Activated CD8-positive, alpha-beta memory T cell treated with anti-CD3 and anti-CD28 coated beads, Interleukin-2, amount 10 ng/mL, durations not matched to agents 7 days and 5 days (primary cell): ENCODE data around the gene AIF1. TPM values are rescaled to one million over a fixed set of nuclear protein-coding genes. Genes with fewer than 3 reads are reported as not detected.
A peak's percentile ranks its signal among the peaks of the same experiment; 100 is the strongest.

Experiments
- ATAC-seq: fragments of 150-1000 bp; cut with Tn5 transposase; one replicate; pipeline ENCODE4 v1.10.0; 2021; ENCODE audit warnings: moderate library complexity
- CTCF ChIA-PET: fragments of 350-600 bp; sonication (Branson Sonifier 250); formaldehyde crosslinking; loops from one replicate; lab custom pipeline; 2021; ENCODE audit warnings: antibody characterized with exemption; lab: Charles Lee
- DNase-seq: peaks from one replicate; pipeline ENCODE4 v3.0.0-alpha.2; 2020
- H3K27ac Mint-ChIP-seq: one replicate; pipeline ENCODE4 v1.8.0; 2021; ENCODE audit warnings: mild to moderate bottlenecking, mixed read lengths
- H3K27me3 Mint-ChIP-seq: one replicate; pipeline ENCODE4 v1.8.0; 2021; ENCODE audit warnings: mixed read lengths
- H3K36me3 Mint-ChIP-seq: one replicate; pipeline ENCODE4 v1.8.0; 2021; ENCODE audit warnings: mild to moderate bottlenecking, mixed read lengths
- H3K4me1 Mint-ChIP-seq: one replicate; pipeline ENCODE4 v1.8.0; 2021; ENCODE audit warnings: mixed read lengths
- H3K4me3 Mint-ChIP-seq: one replicate; pipeline ENCODE4 v1.8.0; 2021; ENCODE audit warnings: mild to moderate bottlenecking, moderate library complexity, mixed read lengths
- H3K9me3 Mint-ChIP-seq: one replicate; pipeline ENCODE4 v1.8.0; 2022; ENCODE audit warnings: low read depth, mixed read lengths
- total RNA-seq, 2 experiments: library from RNA; stranded (reverse); gene quantifications; one replicate each; pipeline ENCODE4 v1.2.3, GENCODE V29; 2021

Gene AIF1
- total RNA-seq, 2 experiments from 2014 or later = 47.4 to 63.4 TPM

DNA sequence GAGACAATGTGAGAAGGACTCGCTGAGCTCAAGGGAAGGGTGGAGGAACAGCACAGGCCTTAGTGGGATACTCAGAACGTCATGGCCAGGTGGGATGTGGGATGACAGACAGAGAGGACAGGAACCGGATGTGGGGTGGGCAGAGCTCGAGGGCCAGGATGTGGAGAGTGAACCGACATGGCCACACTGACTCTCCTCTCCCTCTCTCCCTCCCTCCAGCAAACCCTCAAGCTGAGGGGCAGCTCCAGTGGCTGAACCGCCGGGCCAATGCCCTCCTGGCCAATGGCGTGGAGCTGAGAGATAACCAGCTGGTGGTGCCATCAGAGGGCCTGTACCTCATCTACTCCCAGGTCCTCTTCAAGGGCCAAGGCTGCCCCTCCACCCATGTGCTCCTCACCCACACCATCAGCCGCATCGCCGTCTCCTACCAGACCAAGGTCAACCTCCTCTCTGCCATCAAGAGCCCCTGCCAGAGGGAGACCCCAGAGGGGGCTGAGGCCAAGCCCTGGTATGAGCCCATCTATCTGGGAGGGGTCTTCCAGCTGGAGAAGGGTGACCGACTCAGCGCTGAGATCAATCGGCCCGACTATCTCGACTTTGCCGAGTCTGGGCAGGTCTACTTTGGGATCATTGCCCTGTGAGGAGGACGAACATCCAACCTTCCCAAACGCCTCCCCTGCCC lies 38.0 kb upstream of the AIF1 start:
- CTCF ChIA-PET = interaction anchor here (1.1 to 17.5 kb wide), 10 partner anchors 7 to 253 kb away, joined by 3 to 931 read pairs (median 4); partner anchors contain the start of genes ATP6V1G2, DDX39B, LST1 and LTA
- peak overlapping the region; percentile 92 for H3K27ac Mint-ChIP-seq
- H3K9me3 Mint-ChIP-seq = no peaks in the 10 kb centered on the region
- H3K36me3 Mint-ChIP-seq = peaks cover 56% of the 10 kb centered on the region
- H3K27me3 Mint-ChIP-seq = no peaks in the 10 kb centered on the region
- H3K4me3 Mint-ChIP-seq = peak overlapping the region; percentile 99
- peak; percentile 3 for ATAC-seq
- DNase-seq = peak; percentile 90
- H3K4me1 Mint-ChIP-seq = peaks cover 74% of the 10 kb centered on the region

DNA sequence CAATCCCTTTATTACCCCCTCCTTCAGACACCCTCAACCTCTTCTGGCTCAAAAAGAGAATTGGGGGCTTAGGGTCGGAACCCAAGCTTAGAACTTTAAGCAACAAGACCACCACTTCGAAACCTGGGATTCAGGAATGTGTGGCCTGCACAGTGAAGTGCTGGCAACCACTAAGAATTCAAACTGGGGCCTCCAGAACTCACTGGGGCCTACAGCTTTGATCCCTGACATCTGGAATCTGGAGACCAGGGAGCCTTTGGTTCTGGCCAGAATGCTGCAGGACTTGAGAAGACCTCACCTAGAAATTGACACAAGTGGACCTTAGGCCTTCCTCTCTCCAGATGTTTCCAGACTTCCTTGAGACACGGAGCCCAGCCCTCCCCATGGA lies 37.5 kb upstream of the AIF1 start:
- ATAC-seq (no peak), DNase-seq (no peak)
- peak overlapping the region; percentile 92 for H3K27ac Mint-ChIP-seq
- peak overlapping the region; percentile 99 for H3K4me3 Mint-ChIP-seq
- no peaks in the 10 kb centered on the region for H3K9me3 Mint-ChIP-seq
- peaks cover 59% of the 10 kb centered on the region for H3K36me3 Mint-ChIP-seq
- no peaks in the 10 kb centered on the region for H3K27me3 Mint-ChIP-seq
- H3K4me1 Mint-ChIP-seq = peaks cover 73% of the 10 kb centered on the region
- CTCF ChIA-PET = interaction anchor here (1.3 to 17.5 kb wide), 7 partner anchors 8 to 253 kb away, joined by 3 to 931 read pairs (median 93); partner anchors contain the start of genes ATP6V1G2, LST1, LTA and LTB

DNA sequence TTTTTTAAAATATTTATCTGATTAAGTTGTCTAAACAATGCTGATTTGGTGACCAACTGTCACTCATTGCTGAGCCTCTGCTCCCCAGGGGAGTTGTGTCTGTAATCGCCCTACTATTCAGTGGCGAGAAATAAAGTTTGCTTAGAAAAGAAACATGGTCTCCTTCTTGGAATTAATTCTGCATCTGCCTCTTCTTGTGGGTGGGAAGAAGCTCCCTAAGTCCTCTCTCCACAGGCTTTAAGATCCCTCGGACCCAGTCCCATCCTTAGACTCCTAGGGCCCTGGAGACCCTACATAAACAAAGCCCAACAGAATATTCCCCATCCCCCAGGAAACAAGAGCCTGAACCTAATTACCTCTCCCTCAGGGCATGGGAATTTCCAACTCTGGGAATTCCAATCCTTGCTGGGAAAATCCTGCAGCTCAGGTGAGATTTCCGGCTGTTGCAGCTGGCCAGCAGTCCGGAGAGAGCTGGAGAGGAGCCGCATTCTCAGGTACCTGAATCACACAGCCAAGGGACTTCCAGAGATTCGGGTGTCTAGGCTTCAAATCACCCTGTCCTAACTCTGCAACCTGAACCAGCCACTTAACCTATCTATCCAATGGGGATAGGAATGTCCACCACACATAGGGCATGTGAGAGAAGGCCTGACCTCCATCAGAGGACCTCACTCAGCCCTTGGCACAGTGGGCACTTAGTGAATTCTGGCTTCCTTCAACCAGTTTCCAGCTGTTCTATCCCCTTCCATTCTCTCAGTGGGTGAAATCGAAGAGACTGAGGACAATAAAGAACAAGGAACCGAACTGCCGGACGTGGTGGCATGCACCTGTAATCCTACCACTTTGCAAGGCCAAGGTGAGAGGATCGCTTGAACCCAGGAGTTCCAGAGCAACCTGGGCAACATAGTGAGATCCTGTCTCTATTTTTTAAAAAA lies 36.6 kb upstream of the AIF1 start:
- CTCF ChIA-PET = interaction anchor here (1.3 to 26.0 kb wide), 6 partner anchors 9 to 252 kb away, joined by 3 to 952 read pairs (median 146); partner anchors contain the start of genes ATP6V1G2, DDX39B, LST1 and LTA
- no peaks in the 10 kb centered on the region for H3K27me3 Mint-ChIP-seq
- DNase-seq = no peak
- H3K36me3 Mint-ChIP-seq = peaks cover 63% of the 10 kb centered on the region
- peaks cover 71% of the 10 kb centered on the region for H3K4me1 Mint-ChIP-seq
- no peaks in the 10 kb centered on the region for H3K9me3 Mint-ChIP-seq
- H3K4me3 Mint-ChIP-seq = peak overlapping the region; percentile 86
- H3K27ac Mint-ChIP-seq = peak overlapping the region; percentile 65
- no peak for ATAC-seq

DNA sequence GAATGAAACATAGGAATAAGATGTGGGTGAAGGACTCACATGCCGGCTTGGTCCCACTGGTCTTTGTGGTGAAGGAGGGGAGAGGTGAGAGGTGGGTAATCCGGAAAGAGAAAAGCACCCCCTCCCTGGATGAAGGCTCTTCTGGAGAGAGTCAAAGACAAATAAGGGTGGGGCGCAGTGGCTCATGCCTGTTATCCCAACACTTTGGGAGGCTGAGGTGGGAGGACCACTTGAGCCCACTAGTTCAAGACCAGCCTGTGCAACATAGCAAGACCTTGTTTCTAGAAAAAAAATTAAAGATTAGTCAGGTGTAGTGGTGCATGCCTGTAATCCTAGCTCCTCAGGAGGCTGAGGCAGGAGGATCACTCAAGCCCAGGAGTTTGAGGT lies 35.9 kb upstream of the AIF1 start:
- H3K9me3 Mint-ChIP-seq = no peaks in the 10 kb centered on the region
- H3K4me3 Mint-ChIP-seq = peak overlapping the region; percentile 86
- H3K27me3 Mint-ChIP-seq = no peaks in the 10 kb centered on the region
- H3K4me1 Mint-ChIP-seq = peaks cover 70% of the 10 kb centered on the region
- H3K36me3 Mint-ChIP-seq = peaks cover 66% of the 10 kb centered on the region
- ATAC-seq (no peak), DNase-seq (no peak)
- H3K27ac Mint-ChIP-seq = peak overlapping the region; percentile 65
- CTCF ChIA-PET = interaction anchor here (1.9 to 26.0 kb wide), 5 partner anchors 9 to 43 kb away, joined by 6 to 952 read pairs (median 189); partner anchors contain the start of genes ATP6V1G2, DDX39B, LST1 and LTA

DNA sequence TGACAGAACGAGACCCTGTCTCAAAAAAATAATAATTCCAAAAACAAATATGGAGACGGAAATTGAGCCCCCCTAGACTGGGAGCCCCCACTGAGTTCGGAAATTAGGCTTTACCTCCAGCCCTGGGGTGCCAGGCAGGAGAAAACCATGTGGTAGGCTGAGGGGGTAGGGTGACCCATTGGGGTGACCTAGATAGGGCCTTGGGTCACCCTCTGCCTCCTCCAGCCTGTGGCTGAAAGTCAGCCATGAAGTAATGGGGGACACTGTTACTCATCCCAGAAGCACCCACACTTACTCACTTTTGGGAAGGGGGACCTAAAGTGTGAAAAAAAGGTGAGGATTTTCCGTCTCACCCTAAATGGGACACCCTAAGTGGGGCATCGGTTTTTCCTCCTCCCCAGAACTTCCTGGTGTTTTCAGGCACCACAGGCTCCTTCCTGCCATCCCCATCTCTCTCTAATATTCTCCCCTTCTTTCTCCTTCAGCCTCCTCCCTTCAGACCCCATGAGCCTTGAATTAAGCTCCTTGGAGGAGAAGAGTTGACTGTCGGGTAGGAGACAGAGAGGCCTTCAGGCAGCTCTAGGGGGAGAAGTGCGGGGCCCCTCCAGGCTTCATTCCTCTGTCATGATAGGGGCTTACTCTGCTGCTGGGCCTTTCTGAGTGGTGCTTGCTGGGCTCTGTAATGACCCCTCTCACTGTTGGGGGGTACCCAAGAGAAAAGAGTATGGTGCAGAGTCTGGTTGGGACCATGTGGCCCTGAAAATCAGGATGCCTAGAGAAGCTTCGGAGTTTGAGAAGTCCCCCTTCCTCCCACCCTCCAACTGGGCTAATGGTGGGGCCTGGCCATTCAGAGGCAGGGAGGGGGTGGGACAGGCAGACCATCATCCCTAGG lies 35.2 kb upstream of the AIF1 start:
- peak overlapping the region; percentile 94 for H3K27ac Mint-ChIP-seq
- DNase-seq = no peak
- peaks cover 66% of the 10 kb centered on the region for H3K36me3 Mint-ChIP-seq
- H3K9me3 Mint-ChIP-seq = no peaks in the 10 kb centered on the region
- no peak for ATAC-seq
- H3K27me3 Mint-ChIP-seq = no peaks in the 10 kb centered on the region
- H3K4me1 Mint-ChIP-seq = peaks cover 70% of the 10 kb centered on the region
- peak overlapping the region; percentile 86 for H3K4me3 Mint-ChIP-seq
- CTCF ChIA-PET = interaction anchor here (1.2 to 26.0 kb wide), 8 partner anchors 10 to 159 kb away, joined by 3 to 952 read pairs (median 56); partner anchors contain the start of genes ATP6V1G2, DDX39B, LST1 and LTA

DNA sequence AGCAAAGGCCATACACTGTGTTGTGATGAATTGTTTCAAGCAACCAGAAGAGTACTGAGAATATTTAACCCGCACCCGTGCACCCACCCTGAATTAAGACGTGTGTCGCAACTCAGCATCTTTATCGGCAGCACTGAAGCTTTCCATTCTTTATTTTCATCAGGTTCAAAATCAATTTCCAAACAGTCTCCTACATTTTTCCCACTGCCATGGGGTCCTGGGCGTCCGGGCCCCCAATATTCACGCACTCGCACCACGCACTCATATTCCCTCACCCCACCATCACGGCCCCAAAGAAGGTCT lies 34.6 kb upstream of the AIF1 start:
- ATAC-seq = no peak
- DNase-seq = no peak
- Mint-ChIP-seq H3K9me3 (no peaks in the 10 kb centered on the region), H3K27ac (peak overlapping the region; percentile 94), H3K27me3 (no peaks in the 10 kb centered on the region), H3K36me3 (peaks cover 65% of the 10 kb centered on the region), H3K4me3 (peak overlapping the region; percentile 86), H3K4me1 (peaks cover 70% of the 10 kb centered on the region)
- CTCF ChIA-PET = interaction anchor here (1.2 to 26.0 kb wide), 8 partner anchors 11 to 158 kb away, joined by 3 to 952 read pairs (median 56); partner anchors contain the start of genes ATP6V1G2, DDX39B, LST1 and LTA

DNA sequence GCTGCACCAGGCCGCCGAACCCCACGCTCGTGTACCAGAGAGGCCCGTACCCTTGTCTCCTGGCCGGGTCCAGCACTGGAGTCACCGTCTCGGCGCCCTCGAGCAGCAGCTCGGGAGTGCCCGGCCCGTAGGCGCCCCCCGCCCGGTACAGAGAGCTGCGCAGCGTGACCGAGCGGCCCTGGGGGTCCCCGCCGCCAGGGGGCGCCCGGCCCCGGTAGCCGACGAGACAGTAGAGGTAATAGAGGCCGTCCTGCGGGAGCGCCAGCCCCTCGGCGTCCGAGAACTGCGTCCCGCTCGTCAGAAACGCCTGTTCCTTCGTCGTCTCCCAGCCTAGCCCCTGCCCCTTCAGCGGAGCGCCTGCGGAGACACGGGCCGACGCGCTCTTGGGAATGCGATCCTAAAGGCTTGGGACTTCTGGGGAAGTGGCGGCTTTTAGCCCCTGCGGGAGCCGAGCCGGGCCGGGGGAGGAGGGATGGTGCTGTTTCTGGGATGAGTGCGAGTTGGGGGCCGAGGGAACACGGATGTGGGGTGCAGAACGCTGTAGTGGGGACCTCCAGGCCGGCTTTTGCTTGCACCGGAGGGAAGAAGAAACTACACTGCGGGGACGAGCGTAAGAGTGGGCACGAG lies 34.1 kb upstream of the AIF1 start:
- ATAC-seq (peak; percentile 71), DNase-seq (peak; percentile 92)
- Mint-ChIP-seq H3K9me3 (no peaks in the 10 kb centered on the region), H3K4me1 (peaks cover 70% of the 10 kb centered on the region), H3K27ac (peak overlapping the region; percentile 94), H3K27me3 (no peaks in the 10 kb centered on the region), H3K36me3 (peaks cover 59% of the 10 kb centered on the region), H3K4me3 (peak overlapping the region; percentile 86)
- CTCF ChIA-PET = interaction anchor here (0.7 to 26.0 kb wide), 9 partner anchors 11 to 158 kb away, joined by 3 to 952 read pairs (median 19); partner anchors contain the start of genes ATP6V1G2, DDX39B, LST1 and LTA

DNA sequence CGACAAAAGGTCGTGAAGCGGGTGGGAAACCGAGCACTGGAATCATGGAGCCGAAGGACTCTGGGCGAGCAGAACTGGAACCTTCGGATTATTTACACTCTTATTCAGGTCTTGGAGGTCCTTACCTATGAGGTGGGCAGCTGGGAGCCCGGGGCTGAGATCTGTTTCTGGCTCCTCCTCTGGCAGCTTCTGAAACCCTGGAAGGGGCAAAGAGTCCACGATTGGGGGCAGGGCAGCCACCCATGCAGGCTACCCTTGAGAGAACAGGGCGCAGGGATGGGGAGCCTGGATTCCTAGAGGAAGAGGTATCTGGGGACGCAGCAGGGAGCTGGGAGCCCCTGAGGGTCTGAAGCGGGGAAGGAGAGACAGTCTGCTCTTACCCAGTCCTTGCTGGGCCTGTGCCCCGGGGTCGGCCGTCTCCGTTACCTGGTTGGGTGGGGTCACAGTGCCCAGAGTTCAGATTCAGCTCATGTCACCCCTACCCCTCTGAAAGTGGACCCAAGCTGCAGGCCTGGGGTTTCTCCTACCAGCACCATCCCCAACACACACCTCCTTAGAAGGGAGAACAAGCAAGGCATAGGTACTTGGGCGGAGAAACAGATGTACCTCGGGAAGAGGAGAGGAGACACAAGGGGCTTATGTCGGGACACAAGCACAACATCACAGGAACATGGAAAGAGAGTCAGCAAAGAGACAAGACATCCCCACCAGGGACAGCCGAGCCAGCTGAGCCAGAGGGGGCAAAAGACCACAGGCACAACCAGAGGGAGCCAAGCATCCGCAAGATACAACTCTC lies 33.4 kb upstream of the AIF1 start:
- CTCF ChIA-PET = interaction anchor here (0.7 to 26.0 kb wide), 9 partner anchors 12 to 246 kb away, joined by 3 to 952 read pairs (median 19); partner anchors contain the start of genes ATP6V1G2, DDX39B, HSPA1B and LST1
- Mint-ChIP-seq H3K9me3 (no peaks in the 10 kb centered on the region), H3K4me3 (peak overlapping the region; percentile 86), H3K27ac (peak overlapping the region; percentile 94), H3K4me1 (peaks cover 70% of the 10 kb centered on the region), H3K36me3 (peaks cover 52% of the 10 kb centered on the region), H3K27me3 (no peaks in the 10 kb centered on the region)
- no peak for DNase-seq
- ATAC-seq = no peak

DNA sequence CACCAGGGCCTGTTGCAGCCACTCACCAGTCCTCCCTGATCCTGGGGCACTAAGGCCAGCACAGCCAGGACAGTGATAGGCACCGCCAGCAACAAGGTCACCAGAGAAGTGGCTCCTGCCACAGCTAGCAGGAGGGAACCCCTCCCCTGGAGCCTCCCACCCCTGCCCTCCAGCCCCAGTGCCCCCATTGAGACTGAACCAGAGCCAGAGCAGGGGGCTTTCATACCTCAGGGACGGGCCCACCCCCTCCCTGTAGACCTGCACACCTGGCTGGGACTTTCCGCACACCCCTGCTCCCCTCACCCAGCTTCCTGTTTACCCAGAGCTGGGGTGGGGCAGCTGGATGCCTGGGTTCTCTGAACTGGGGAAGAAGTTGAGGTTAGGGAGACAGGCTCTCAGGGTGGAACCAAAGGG lies 32.8 kb upstream of the AIF1 start, which contains the start of gene LTB:
TSS of gene LTB (minus strand) at position 195 of the 414 bp plus-strand sequence. CDS start at position 188, 7 bp downstream.
- Mint-ChIP-seq H3K4me3 (peak within 1 kb of the TSS; percentile 86), H3K4me1 (peaks cover 70% of the 10 kb centered on the region), H3K27ac (peak within 1 kb of the TSS; percentile 94), H3K36me3 (peaks cover 48% of the 10 kb centered on the region), H3K9me3 (no peaks in the 10 kb centered on the region), H3K27me3 (no peaks in the 10 kb centered on the region)
- ATAC-seq (peak; percentile 4), DNase-seq (peak; percentile 69)
- CTCF ChIA-PET = interaction anchor here (1.2 to 26.0 kb wide), 7 partner anchors 1 to 245 kb away, joined by 3 to 952 read pairs (median 189); partner anchors contain the start of genes ATP6V1G2, DDX39B, HSPA1B and LST1

DNA sequence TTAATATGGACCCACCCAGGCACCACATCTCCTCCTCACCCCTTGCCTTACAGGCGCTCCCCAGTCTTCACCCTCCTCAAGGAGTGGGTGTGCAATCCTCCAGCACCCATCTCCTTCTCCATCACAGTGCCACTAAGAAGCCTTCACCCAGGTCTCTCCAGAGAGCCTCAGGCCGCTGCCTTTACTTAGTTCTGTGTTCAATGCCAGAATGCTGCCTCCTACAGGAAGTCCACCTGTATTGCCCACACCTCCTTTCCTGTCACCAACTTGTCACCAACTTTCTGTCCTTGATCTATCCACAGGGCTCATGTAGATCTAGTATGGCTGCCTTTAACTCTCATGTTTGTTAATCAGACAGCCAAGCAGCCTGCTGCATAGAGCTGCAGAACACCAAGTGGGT lies 29.5 kb upstream of the AIF1 start:
- no peaks in the 10 kb centered on the region for H3K27me3 Mint-ChIP-seq
- peaks cover 46% of the 10 kb centered on the region for H3K36me3 Mint-ChIP-seq
- H3K4me3 Mint-ChIP-seq = peak overlapping the region; percentile 83
- peak overlapping the region; percentile 96 for H3K27ac Mint-ChIP-seq
- peak; percentile 77 for DNase-seq
- ATAC-seq = peak; percentile 28
- H3K9me3 Mint-ChIP-seq = no peaks in the 10 kb centered on the region
- CTCF ChIA-PET = interaction anchor here (1.1 to 26.0 kb wide), 6 partner anchors 4 to 39 kb away, joined by 3 to 952 read pairs (median 560); partner anchors contain the start of genes ATP6V1G2, DDX39B, LST1 and LTB
- peaks cover 71% of the 10 kb centered on the region for H3K4me1 Mint-ChIP-seq

DNA sequence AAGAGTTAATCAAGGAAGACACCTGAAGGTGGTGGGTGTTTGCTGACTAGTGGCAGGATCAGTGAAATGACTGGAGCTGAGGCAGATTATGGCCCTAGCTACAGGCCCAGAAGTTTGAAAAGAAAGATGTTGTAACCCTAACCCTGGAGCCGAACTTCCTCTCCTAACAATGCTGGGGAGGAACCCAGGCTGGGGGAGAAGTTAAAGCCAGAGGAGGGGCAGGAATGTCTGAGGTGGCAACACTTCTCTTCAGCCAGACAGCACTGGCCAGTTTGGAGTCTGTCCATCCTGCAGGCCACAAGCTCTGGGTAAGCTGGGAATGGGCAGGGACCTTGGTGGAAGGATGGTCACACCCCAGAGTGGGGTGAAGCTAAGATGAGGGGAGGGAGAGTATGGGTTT lies 29.0 kb upstream of the AIF1 start, which contains the start of gene LST1:
TSS of gene LST1 (plus strand) at position 270 of the 400 bp plus-strand sequence. CDS start 1,023 bp downstream, outside the sequence.
- CTCF ChIA-PET = interaction anchor here (1.1 to 26.0 kb wide), 7 partner anchors 5 to 219 kb away, joined by 3 to 952 read pairs (median 189); partner anchors contain the start of genes ATP6V1G2, DDX39B, LST1 and LTB
- Mint-ChIP-seq H3K4me3 (peak within 1 kb of the TSS; percentile 83), H3K4me1 (peaks cover 76% of the 10 kb centered on the region), H3K27ac (peak within 1 kb of the TSS; percentile 96), H3K27me3 (no peaks in the 10 kb centered on the region), H3K9me3 (no peaks in the 10 kb centered on the region), H3K36me3 (peaks cover 44% of the 10 kb centered on the region)
- DNase-seq (no peak), ATAC-seq (peak; percentile 7)
